ENCODE data around the gene GBGT1.

Gene GBGT1

DNA sequence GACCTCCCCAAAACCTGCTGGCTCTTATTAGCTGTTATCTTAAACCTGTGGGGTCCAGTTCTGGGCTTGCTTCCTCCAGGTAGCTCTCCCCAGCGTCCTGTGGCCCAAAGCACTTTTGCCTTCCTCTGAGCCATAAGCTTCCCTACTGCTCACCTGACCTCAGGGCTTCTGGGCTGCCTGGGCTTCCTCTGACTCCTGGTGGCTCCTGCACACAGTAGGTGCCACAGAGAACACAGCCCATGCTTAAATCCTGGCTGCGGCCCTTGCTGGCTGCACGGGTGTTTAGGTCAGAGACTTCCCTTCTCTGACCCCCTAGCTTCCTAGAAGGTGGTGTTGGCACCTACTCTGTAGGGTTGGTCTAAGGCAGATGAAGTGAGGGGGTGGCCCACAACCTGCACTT, 45.1 kb downstream of the GBGT1 start:
- Histone ChIP-seq H3K9ac (peak overlapping the region; percentile 18 to 89 (median 77); a peak in 16 of 22 replicates), H3K4me1 (peaks cover 88 to 98% (median 96%) of the 10 kb centered on the region in 10 experiments), H3K27me3 (no peaks in the 10 kb centered on the region), H3K4me3 (peak overlapping the region in 2 of 10 experiments; percentile 78 to 87; a peak in 2 of 20 replicates), H3K27ac (peak overlapping the region in 5 of 11 experiments; percentile 32 to 92 (median 50); a peak in 6 of 22 replicates), H3K36me3 (peaks cover 0 to 14% (median 4%) of the 10 kb centered on the region in 11 experiments; a peak in 7 of 22 replicates), H4K20me1 (peaks cover 38 to 97% (median 88%) of the 10 kb centered on the region in 11 experiments; a peak in 21 of 22 replicates), H3K4me2 (peak overlapping the region; percentile 93 to 100 (median 100)), H3K9me3 (replicated peaks in 1 of 11) (no peaks in the 10 kb centered on the region)
- TF ChIP-seq Cebpa-rat (IDR thresholded peaks at IDR 0.05) = no peak

DNA sequence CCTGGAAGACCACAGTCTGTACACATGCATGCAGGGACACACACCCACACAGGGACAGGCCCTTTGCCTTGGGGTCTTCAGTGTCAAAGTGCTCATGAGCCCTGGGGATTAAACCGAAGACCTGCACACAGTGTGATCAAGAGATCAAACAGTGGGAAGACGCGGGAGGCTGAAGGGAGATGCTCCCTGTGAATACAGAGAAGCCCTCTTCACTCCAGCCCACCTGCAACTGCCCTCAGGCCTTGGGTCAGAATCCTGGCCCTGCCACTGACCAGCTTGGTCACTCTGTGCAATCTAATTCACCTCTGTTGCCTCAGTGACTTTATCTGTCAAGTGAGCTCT, 45.6 kb downstream of the GBGT1 start:
- Histone ChIP-seq H3K9me3 (replicated peaks in 1 of 11) (no peaks in the 10 kb centered on the region), H3K27me3 (no peaks in the 10 kb centered on the region), H3K36me3 (peaks cover 0 to 14% (median 4%) of the 10 kb centered on the region in 11 experiments; a peak in 7 of 22 replicates), H4K20me1 (peaks cover 38 to 97% (median 91%) of the 10 kb centered on the region in 11 experiments; a peak in 21 of 22 replicates), H3K9ac (peak overlapping the region; percentile 2 to 89 (median 45); a peak in 15 of 22 replicates), H3K4me3 (no peak overlapping the region), H3K4me1 (peaks cover 88 to 98% (median 96%) of the 10 kb centered on the region in 10 experiments), H3K4me2 (peak overlapping the region; percentile 93 to 100 (median 100)), H3K27ac (peak overlapping the region in 6 of 11 experiments; percentile 1 to 92 (median 46); a peak in 7 of 22 replicates)
- no peak for TF ChIP-seq Cebpa-rat (IDR thresholded peaks at IDR 0.05)

DNA sequence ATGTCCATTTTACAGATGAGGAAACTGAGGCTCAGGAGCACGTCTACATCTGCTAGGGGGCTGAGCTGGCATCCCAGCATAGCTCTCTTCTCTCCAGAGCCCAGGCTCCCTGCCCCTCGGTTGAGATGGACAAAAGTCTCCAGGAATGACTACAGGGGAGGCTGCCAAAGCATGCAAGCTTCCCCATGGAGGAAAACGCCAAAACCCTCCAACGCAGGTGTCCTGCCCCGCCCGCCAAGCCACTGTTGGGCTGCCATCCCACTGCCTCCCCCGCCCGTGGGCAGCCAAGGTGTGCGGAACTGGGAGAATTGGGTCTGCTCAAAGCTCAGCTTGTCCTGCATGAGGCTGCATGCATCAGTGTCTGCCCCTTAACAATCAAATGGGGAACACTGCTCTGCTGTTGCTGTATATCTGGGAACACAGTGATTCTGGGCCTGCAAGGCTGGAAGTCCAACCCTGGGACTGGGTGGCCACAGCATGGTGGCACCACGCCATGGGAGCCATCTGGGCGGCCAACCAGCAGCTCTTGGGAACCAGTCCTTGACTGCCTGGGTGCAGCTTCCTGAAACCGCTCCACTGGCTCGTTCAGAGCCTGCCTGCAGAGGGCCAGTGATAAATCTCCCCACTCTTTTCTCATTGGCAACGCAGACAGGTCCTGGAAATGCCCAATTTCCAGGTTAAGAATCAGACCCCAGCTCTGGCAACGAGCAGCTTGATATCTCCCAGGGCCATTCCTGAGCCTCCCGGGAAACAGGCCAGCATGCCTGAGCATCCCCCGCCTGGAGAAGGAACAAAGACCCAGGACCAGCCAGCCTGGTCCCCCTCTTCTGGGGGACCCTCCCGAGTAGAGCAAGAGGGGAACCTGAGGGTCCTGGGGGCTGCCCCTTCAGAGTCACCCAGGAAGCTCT, 46.2 kb downstream of the GBGT1 start:
- H3K36me3 ChIP-seq = peaks cover 0 to 14% (median 4%) of the 10 kb centered on the region in 11 experiments; a peak in 7 of 22 replicates
- peak overlapping the region; percentile 93 to 100 (median 100) for H3K4me2 ChIP-seq
- peaks cover 38 to 97% (median 94%) of the 10 kb centered on the region in 11 experiments; a peak in 21 of 22 replicates for H4K20me1 ChIP-seq
- no peaks in the 10 kb centered on the region for H3K27me3 ChIP-seq
- H3K4me3 ChIP-seq = no peak overlapping the region
- peaks cover 88 to 98% (median 96%) of the 10 kb centered on the region in 10 experiments for H3K4me1 ChIP-seq
- no peak for TF ChIP-seq Cebpa-rat (IDR thresholded peaks at IDR 0.05)
- no peaks in the 10 kb centered on the region for H3K9me3 ChIP-seq (replicated peaks in 1 of 11)
- H3K9ac ChIP-seq = peak overlapping the region; percentile 2 to 89 (median 77); a peak in 17 of 22 replicates
- H3K27ac ChIP-seq = peak overlapping the region in 9 of 11 experiments; percentile 1 to 92 (median 88); a peak in 13 of 22 replicates

DNA sequence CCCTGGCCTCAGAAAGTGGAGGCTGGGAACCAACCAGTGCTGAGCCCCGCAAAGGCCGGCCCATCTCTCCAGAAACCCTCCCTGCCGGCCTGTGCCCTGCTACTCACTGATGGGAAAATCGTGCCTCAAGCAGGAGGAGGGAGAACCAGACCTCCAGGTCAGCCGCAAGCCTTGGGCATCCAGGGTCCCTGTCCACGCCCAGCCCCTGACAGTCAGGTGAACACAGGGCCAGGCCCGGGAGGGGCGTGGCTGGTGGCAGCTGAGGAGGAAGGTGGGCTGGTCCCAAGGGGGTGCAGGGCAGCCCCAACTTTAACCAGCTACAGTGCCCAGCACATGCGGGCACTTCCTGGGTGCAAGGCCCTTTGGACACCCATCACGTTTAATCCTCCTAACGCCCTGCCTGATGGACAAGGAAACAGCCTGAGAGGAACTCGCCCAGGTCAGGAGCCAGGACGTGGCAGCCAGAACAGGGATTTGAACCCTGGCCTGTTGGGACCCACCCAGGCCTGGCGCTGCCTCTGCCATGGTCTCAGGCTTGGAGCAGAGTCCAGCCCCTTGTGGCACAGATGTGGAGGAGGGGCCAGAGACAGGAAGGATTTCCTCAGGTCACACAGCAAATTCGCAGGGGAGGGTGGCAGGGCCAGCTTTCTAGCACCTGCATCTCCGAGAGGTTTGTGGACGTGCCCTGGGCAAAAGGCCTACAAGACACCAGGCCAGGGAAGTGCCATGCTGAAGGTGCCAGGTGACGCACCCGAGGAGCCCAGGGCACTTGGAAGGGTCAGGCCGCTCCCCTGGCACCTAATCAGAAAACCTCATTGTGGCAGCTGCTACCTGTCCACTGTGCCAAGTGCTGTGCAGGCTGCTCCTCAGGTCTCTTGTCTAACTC, 47.1 kb downstream of the GBGT1 start:
- Histone ChIP-seq H3K4me1 (peaks cover 88 to 98% (median 96%) of the 10 kb centered on the region in 10 experiments), H3K36me3 (peaks cover 4 to 21% (median 8%) of the 10 kb centered on the region in 11 experiments), H3K27ac (peak overlapping the region; percentile 81 to 93 (median 90); a peak in 21 of 22 replicates), H3K4me2 (peak overlapping the region; percentile 93 to 100 (median 100)), H4K20me1 (peaks cover 48 to 97% (median 94%) of the 10 kb centered on the region in 11 experiments; a peak in 21 of 22 replicates), H3K9ac (peak overlapping the region; percentile 74 to 83 (median 78)), H3K27me3 (no peaks in the 10 kb centered on the region), H3K4me3 (no peak overlapping the region), H3K9me3 (replicated peaks in 1 of 11) (no peaks in the 10 kb centered on the region)
- no peak for TF ChIP-seq Cebpa-rat (IDR thresholded peaks at IDR 0.05)

DNA sequence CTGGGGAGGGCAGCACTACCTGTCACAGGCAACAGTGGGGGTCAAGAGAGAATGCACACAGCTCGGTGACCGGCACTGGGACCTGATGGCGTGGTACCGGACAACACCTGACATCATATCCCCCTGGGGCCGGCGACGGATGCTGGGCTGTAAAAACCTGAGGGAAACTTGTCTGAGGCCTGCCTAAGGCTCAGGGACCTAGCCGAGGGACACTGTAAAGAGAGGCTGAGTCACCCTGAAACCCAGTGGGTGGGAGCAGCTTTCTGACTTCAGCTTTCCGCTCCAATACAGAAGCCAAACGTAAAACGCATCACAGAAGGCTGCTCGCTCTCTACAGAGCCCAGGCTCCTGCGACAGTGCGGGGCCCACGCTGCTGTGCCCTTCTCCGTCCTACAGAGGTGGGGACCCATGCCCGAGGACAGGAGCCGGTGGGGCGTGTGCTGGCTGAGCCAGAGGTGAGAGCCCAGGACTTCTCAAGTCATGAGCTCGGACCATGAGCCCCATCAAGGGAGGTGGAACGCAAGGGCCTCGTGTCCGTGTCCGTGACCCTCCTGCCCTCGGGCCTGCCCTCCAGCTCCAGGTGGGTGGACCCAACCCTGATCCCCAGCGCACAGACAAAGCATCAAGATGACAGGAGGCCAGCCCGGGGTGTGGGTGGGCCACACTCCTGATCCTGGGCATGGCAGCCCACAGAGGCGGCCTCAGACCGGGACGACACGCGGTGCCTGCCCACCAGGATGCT, 47.9 kb downstream of the GBGT1 start:
- H3K9me3 ChIP-seq (replicated peaks in 1 of 11) = no peaks in the 10 kb centered on the region
- peaks cover 56 to 99% (median 98%) of the 10 kb centered on the region in 11 experiments; a peak in 21 of 22 replicates for H4K20me1 ChIP-seq
- H3K9ac ChIP-seq = peak overlapping the region; percentile 74 to 83 (median 78)
- H3K4me3 ChIP-seq = peak overlapping the region in 7 of 10 experiments; percentile 2 to 46 (median 30); a peak in 5 of 20 replicates
- peak overlapping the region; percentile 81 to 93 (median 90) for H3K27ac ChIP-seq
- H3K36me3 ChIP-seq = peaks cover 12 to 29% (median 16%) of the 10 kb centered on the region in 11 experiments
- H3K27me3 ChIP-seq = no peaks in the 10 kb centered on the region
- H3K4me1 ChIP-seq = peaks cover 89 to 97% (median 96%) of the 10 kb centered on the region in 10 experiments
- no peak for TF ChIP-seq Cebpa-rat (IDR thresholded peaks at IDR 0.05)
- peak overlapping the region; percentile 93 to 100 (median 100) for H3K4me2 ChIP-seq

DNA sequence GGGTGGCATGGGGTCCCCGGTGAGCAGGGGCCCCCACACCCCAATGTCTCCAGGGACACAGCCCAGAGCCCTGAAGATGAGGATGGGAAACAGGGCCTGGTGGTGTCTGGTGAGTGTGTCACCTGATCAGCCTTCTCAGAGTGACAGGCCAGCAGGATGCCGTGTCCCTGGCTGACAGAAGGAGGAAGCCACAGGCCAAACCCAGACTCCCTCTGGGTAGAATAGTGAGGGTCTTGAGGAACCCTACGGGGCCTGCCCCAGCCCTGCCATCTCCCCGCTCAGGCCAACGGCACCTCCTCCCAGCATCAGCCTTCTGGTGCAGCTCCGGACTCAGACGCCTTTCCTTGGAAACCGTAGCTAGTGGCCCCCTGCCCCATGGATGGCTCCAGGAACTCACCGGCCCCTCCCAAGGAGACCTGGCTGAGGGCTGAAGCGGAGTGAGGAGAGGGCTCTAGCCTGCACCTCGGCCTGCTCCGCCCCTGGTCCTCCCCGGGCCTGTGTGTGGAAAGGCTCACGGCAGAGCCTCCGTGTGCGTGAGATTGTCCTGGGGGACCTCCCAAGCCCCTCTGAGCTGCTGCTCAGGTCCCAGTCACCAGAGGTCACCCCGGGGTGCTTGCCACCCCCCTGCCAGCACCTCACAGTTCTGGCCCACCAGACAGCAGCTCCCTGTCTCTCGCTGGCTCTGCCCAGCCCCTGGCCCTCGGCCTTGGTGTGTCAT, 48.7 kb downstream of the GBGT1 start:
- Histone ChIP-seq H3K4me2 (peak overlapping the region; percentile 93 to 100 (median 100)), H3K27ac (peak overlapping the region; percentile 81 to 93 (median 90)), H3K27me3 (no peaks in the 10 kb centered on the region), H4K20me1 (peaks cover 61 to 100% (median 99%) of the 10 kb centered on the region in 11 experiments; a peak in 21 of 22 replicates), H3K9me3 (replicated peaks in 1 of 11) (no peaks in the 10 kb centered on the region), H3K9ac (peak overlapping the region; percentile 74 to 83 (median 78)), H3K4me3 (peak overlapping the region in 8 of 10 experiments; percentile 1 to 46 (median 21); a peak in 8 of 20 replicates), H3K4me1 (peaks cover 87 to 90% (median 89%) of the 10 kb centered on the region in 10 experiments), H3K36me3 (peaks cover 19 to 37% (median 24%) of the 10 kb centered on the region in 11 experiments)
- no peak for TF ChIP-seq Cebpa-rat (IDR thresholded peaks at IDR 0.05)

Measured in BLaER1 treated with 17β-estradiol and CSF1 and Interleukin-3, amounts not matched to agents 10 nM and 100 nM (cell line).